HG02884 (cell line): Measurements from ENCODE around the gene CES2.

Source experiments
- ATAC-seq: cut with Tn5 transposase; IDR thresholded peaks from one replicate; pipeline ENCODE4 v1.9.1; 2021; ENCODE audit warnings: mild to moderate bottlenecking, moderate library complexity; ENCODE audit not compliant: unreplicated experiment

CES2 gene

GRCh38 chr16:66918355-66918754 lies 17.0 kb upstream of the CES2 start:
- no peak for ATAC-seq

DNA sequence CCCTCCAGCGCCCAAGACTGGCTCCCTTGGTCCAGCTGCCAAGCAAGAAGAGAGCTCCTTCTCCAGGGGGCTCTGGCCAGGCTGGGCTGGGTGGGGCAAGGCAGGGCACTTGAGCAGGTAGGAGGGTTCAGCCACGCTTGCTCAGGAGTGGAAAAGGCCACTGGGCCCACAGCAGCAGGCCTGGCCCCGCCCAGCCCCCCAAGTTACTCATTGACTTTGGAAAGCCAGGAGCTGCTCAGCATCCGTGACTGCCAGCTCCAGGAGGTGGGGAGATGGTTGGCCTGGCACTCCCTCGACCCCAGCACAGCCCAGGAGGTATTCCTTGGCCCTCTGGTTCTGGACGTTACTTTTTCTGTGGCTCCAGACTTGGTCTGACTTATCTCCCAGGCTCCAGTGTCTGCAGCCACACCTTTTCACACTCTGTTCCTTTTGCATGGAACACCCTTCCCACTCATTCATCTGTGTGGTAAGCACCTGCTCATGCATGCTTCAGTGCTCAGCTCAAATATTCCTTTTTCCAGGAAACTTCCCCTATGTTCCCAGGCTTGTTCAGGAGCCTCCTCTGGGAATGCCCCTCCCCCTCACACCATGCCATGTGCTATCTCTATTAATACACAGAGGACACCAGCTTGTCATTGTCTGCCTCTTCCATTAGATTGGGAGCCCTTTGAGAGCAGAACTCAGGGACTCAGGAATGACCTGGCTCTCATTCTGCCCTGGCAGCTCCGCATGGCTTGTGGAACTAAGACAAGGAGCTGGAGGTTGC lies 16.3 kb upstream of the CES2 start, which contains the start of gene CDH16:
Gene CDH16 (minus strand): TSS at position 83 of the 766 bp plus-strand sequence. CDS start 820 bp downstream, outside the sequence.
- no peak for ATAC-seq

- no peak for ATAC-seq
These were observed 15.6 kb upstream of the CES2 start for GRCh38 chr16:66919569-66920298.

DNA sequence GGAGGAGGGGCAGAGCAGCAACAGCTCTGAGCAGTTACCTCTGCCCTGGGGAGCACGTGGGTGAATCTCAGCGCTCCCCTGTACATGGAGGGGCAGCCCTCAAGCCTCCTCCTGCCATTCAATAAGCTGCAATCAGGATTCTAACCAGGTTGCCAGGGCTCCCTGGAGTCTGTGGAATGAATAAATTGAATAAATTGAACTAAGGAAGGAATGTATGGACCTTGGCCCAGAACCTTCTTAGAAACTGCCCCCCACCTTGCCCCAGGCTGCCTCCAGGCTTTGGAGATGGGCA lies 15.1 kb upstream of the CES2 start:
- ATAC-seq = no peak

- ATAC-seq = no peak
These were observed 14.2 kb upstream of the CES2 start for GRCh38 chr16:66920924-66921680.

DNA sequence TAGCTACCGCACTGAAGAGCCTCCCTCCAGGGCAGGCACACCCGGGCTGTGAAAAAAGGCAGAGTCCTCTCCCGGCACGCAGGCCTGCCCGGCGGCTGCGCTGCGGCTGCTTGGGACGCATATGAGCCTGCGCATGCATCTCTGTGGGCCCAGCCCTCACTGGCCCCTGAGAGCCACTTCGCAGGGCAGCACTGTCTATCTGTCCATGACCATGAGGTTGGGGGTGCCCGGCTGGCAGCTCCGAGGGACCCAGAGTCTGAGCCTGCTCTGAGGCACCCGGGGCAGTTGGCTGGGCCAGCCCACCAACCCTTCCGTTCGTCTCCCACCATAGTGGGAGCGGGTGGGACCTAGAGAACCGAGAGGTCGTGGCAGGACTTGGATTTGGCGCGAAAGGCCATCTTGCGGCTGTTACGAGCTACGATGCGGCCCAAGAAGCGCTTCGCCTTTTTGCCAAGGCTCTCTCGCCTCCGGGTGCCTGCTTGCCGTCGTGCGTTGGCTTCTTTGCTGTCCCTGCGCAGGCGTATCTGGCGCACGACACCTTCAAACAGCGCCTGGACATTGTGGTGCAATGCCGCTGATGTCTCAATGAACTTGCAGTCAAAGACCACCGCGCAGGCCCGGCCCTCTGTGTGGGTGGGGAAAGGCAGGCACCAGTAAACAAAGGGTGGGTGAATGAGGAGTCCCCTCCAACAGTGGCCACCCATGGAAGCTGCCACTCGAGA lies 13.4 kb upstream of the CES2 start:
- no peak for ATAC-seq

GRCh38 chr16:66923247-66923731 lies 12.0 kb upstream of the CES2 start:
- ATAC-seq = no peak

- no peak for ATAC-seq
These were observed 11.4 kb upstream of the CES2 start for GRCh38 chr16:66923866-66924265.

GRCh38 chr16:66924527-66925321 lies 10.6 kb upstream of the CES2 start:
- ATAC-seq = no peak

DNA sequence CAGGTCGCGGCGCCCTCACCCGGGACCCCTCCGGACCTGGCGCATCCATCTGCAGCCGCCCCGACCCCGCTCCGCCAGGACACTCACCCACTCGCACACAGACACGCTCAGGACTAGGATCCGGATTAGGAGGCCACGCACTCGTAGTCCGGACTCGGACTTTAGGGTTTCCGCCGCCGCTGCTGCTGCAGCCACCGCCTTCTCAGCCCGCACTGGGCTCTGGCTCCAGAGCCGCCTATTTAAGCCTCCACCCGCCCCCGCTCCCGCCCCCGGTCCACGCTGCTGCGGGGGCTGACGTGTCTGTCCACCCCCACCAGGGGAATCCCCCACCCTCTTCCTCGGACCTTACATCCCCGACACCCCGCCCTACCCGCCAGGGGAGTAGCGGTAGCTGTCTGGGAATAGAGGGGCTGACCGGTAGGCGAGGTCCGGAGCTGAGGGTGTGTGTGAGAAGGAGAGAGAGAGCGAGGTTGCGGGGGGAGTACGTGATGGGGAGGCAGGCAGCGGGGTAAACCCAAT lies 9.9 kb upstream of the CES2 start, which contains the start of gene RRAD:
Gene RRAD (minus strand): TSS at position 214 of the 519 bp plus-strand sequence. CDS start 356 bp downstream, outside the sequence.
- ATAC-seq = no peak

GRCh38 chr16:66926171-66926947 lies 9.0 kb upstream of the CES2 start:
- no peak for ATAC-seq

GRCh38 chr16:66926961-66927436 lies 8.3 kb upstream of the CES2 start:
- no peak for ATAC-seq

DNA sequence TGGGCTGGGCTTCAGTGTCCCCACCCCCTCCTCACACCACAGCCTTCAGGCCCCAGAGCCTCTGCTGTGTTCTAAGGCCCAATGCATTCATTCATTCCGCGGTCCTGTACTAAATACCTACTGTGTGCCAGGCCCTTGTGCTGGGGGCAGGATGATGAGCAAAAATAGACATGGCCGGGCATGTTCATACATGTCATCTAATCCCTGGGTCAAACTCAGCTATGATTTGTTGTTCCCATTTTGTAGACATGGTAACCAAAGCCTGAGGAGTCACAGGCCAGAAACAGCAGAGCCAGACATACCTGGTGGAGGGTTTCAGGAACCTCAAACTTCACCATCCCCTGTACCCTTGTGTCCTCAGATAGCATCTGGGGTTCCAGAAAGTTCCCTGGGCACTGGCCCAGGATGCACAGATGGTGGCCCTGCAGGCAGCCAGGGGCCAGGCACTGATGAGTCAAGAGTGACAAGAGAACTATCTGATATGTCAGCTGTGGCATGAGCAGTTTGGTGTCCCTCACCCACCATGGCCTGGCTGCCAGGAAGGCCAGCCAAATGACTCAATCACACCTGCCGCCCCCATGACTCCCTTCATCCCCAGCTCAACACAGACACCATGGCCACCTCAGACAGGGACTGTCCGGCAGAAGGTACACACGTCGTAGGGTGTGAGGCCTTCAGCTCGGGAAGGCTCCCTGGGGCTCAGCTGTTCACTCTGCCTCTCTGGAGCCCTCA lies 7.2 kb upstream of the CES2 start:
- no peak for ATAC-seq

- ATAC-seq = no peak
These were observed 6.5 kb upstream of the CES2 start for GRCh38 chr16:66928702-66929388.

- no peak for ATAC-seq
These were observed 5.1 kb upstream of the CES2 start for GRCh38 chr16:66930189-66930588.

DNA sequence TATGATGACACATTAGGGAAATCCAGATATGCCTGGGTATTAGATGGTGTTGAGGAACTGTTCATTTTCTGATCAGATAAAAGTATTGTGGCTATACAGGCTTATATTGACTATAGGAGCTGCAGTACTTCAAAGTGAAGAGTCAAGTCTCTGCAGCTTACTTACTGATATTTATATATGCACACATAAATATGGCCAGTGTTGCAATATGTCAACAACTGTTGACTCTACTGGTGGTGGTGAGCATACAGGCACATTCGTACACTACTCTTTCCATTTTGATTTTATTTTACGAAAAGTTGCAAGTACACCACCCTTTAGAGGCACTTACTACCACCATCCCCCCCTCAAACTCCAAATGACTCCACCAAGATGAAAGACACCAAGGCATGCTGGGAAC lies 3.7 kb upstream of the CES2 start:
- no peak for ATAC-seq

- no peak for ATAC-seq
These were observed 3.2 kb upstream of the CES2 start for GRCh38 chr16:66932076-66932475.

DNA sequence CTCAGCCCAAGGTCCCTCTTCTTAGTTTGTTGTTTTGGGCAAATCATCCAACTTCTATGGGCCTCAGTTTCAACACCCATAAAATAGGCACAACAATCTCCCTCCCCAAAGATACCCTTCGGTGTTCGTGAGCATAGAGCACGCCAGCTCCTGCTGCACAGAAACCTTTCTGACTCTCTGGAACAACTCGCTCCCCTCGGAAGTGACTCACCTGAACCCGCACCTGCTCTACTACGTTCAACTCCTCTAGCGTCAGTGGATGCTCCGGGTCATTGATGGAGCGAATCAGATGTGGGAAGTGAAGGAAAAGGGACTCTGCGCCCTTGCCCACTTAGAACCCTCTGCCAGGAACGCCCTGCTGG lies 1.6 kb upstream of the CES2 start:
- ATAC-seq = peak; percentile 26
